Stimulated activated CD8-positive, alpha-beta memory T cell treated with anti-CD3 and anti-CD28 coated beads, Interleukin-15, amount 100 ng/mL, for 1 hour (primary cell): ENCODE data around the gene IL4.
"Not testable (repeated sequence)": the region's sequence is repeated elsewhere in the genome, so short reads cannot be mapped to it uniquely, and the experiment has no call there.

Source experiments
- DNase-seq: peaks from one replicate; pipeline ENCODE4 v3.0.0-alpha.2; 2020; ENCODE audit warnings: low read depth

The IL4 gene

GRCh38 chr5:132673939-132674630 lies at the start of gene IL4:
Gene IL4 (plus strand): TSS chr5:132673989. CDS start chr5:132674051, 62 bp downstream.
- no peak for DNase-seq

DNA sequence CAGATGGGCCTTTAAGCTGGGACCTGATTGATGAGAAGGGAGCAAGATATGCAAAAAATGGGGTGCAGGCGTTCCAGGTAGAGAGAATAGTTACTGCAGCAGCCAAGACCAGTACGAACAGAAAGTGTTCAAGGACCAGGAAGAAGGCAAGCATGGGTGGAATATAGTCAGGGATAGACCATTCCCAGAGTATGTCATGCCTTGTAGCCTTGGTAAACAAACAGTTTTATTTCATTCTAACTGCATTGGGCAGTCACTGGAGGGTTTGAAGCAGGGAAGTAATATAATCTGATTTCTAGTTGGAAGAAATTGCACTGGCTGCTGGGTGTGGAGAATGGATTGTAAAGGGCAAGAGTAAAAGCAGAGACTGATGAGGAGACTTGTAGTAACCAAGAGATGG lies 46.3 kb upstream of the IL4 start:
- DNase-seq = no peak

DNA sequence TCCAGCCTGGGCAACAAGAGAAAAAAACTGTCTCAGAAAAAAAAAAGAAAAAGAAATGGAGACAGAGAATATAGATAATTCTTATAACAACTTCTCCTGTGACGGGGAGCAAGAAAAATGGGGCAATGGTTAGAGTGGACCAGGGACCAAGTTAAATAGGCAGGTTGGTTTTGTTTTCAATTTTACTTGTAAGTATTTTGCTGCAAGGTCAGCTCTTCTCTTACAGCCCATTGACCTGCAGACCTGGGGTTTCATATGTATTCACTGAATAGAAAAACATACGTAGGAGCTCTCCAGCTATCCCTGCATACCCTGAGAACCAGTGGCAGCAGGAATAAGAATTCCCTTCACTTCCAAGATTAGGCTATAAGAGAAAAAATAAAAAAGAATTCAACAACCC lies 45.0 kb upstream of the IL4 start:
- no peak for DNase-seq

DNA sequence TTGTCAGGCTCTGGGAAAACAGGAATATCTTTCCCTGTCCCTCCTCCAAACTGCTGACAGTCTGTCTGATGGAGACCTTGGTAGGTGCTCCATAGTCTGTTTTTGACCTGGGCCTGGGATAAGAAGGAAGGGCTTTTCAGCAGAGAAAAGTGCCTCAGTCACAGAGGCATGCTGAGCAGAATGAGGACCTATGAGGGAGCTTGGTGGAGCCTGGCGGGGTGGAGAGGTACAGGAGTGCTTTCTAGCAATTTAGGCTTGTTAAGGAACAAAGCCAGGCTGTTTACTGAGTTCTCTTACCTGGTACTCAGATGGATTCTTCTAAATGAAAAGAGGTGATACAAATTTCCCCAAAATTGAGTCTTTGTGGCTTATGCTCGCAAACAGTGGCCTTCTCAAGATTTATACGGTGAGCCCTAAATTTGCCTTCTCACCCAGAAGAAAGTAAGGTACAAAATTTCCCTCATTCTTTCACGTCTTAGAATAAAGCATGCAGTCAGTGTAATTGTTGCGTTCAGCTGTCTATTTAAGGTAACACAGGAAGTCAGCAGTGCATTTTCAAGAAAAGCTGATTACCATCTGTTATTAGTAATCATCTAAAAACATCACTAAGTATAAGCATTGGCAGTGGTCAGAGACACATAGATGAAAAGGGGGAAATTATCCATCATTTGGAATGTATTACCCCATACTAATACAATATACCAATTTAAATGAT lies 44.4 kb upstream of the IL4 start:
- DNase-seq = no peak

DNA sequence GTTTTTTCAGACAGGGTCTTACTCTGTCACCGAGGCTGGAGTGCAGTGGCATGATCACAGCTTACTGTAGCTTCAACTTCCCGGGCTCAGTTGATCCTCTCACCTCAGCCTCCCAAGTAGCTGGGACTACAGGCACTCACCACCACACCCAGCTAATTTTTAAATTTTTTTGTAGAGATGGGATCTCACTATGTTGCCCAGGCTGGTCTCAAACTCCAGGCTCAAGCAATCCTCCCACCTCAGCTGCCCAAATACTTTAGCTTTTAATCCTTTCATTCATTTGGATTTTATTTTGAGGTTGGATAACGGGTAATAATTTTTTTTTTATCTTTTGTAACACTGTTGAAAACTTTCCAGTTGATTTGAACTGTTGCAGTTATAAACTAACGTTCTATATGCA lies 40.2 kb upstream of the IL4 start:
- not testable (repeated sequence) for DNase-seq

- no peak for DNase-seq
Observed at GRCh38 chr5:132635873-132636272, 37.9 kb upstream of the IL4 start.

- no peak for DNase-seq
Observed at GRCh38 chr5:132637241-132637640, 36.5 kb upstream of the IL4 start.

DNA sequence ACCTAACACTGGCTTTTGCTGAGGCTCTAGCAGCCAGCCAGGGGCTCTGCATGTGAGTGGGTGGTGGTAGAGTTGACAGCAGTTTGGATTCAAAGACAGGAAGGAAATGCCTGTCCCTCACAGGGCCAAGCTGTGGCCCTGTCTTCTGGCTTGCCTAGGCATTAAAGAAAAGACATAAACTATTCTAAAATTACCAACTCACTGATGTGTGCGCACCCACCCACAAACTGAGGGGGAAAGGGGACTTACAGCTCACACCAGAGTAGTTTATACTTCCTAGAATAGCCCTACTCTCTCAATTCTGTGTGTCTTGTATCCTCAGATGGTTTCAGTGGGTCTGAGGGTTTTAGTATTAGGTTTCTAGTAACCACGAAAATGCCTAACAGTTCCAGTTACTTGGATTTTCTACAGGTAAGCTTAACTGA lies 34.1 kb upstream of the IL4 start:
- no peak for DNase-seq

GRCh38 chr5:132640613-132641012 lies 33.2 kb upstream of the IL4 start:
- no peak for DNase-seq

DNA sequence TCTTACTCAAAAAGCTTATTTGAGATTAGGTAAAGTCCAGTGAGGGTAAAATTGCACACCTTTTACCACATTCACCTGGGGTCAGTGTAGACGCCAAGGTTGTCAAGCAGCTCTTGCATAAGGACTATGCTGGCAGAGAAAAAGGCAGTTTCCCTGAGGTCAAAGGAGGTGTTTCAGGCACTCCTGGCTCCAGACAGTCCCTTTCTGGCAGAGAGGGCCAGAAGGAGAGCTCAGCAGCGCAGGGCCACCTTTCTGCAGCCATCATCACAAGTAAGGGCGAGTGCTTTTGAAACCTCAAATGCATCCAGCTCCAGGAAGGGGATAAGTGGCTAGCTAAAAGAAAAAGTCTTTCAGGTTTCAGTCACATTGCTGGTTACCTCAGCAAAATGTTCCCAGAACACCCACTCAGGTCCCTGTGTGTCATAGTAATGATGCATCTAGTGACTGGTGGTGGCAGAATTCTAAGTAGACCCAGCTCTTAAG lies 32.5 kb upstream of the IL4 start:
- DNase-seq = no peak

- no peak for DNase-seq
Observed at GRCh38 chr5:132641841-132642240, 31.9 kb upstream of the IL4 start.

GRCh38 chr5:132644177-132644576 lies 29.6 kb upstream of the IL4 start:
- DNase-seq = no peak

DNA sequence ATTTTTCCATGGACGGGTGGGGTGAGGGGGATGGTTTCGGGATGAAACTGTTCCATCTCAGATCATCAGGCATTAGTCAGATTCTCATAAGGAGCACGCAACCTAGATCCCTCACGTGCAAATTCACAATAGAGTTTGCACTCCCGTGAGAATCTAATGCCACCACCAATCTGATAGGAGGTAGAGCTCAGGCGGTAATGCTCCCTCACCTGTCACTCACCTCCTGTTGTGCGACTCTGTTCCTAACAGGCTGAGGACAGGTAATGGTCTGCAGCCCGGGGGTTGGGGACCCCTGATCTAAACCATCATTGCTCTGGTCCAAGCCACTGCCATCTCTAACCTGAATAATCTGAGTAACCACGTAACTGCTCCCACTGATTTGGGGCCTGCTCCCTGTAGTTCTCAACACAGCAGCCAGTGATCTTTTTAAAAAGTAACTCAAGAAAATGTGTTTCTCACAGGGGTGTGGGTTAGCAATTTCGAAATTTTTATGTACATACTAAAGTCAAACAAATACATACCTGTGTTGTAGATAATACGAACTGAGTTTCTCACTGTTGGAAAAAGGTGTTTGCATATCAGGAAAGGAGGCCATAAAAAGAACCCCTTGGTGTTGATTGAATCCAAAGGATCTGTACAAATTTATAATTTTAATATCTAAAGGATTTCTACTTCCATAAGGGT lies 27.1 kb upstream of the IL4 start:
- no peak for DNase-seq

- DNase-seq = no peak
Observed at GRCh38 chr5:132647473-132647872, 26.3 kb upstream of the IL4 start.

DNA sequence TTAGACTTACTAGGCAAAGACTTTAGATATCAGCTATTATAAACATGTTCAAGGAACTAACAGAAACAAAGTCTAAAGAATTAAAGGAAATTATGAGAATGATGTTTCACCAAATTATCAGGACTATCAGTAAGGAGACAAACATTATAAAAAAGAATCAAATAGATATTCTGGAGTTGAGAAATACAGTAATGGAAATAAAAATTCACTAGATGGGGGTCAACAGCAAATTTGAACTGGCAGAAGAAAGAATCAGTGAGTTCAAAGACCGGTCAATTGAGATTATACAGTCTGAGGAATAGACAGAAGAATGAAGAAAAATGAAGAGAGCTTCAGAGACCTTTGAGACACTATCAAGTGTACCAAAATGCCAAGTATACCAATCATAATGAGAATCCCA lies 25.4 kb upstream of the IL4 start:
- DNase-seq = no peak

DNA sequence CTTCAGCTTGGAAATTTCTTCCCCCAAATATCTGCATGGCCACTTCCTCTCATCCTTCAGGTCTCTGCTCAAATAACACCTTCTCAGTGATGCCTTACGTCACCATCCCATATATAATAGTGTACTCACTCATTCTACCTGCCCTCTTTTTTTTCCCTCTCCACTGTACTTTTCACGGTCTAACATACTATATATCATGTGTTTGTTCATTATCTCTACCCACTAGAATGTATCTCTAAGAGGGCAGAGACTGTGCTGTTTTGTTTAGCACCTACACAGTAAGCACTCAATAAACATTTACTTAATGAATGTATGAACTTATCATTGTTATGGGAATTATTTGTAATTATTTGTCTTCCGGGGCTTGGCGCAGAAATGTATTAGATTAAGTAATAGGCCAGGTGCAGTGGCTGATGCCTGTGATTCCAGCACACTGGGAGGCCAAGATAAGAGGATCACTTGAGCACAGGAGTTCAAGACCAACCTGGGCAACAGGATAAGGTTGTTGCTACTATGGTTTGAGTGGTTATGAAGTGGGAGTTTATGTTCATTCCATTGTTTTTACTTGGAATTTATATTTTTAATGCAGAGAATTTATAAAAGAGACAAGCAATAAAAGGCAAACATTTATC lies 21.8 kb upstream of the IL4 start:
- DNase-seq = no peak

DNA sequence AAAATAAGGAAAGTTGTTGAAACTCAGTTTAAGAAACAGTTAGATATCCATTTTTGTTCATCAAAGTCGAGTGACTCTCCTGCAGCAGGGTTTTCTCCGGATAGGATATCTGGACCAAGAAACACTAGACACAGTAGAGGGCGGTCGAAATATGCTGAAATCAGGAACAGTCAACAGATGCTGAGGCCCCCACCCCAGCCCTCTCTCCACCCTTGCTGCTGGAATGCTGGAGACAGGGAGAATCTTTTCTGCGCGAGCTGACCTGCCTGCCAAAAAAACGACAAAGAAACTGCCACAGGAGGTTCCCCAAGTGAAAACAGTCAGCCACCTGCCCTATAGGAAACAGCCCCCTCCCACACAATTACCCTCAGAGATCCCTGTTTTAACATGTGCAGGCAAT lies 20.1 kb upstream of the IL4 start:
- no peak for DNase-seq

GRCh38 chr5:132655821-132656773 lies 17.7 kb upstream of the IL4 start:
- DNase-seq = no peak

DNA sequence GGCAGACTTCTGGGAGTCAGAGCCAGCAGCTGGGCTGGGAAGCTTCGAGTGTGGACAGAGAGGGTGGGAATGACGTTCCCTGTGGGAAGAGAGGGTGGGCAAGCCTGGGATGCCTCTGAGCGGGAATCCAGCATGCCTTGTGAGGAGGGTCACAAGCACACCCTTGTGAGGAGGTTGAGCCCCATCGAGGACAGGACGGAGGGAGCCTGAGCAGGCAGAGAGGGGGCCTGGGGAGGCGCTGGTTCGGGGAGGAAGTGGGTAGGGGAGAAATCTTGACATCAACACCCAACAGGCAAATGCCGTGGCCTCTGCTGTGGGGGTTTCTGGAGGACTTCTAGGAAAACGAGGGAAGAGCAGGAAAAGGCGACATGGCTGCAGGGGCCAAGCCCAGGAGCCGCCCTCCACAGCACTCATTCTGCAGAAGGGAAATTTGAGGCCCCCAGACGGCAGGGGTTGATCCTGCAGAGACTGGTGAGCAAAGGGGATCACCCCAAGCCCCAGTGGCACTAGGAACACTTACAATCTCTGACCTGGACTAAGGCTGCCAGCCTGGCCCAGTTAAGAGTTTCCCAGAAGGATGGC lies 16.9 kb upstream of the IL4 start:
- DNase-seq = no peak

GRCh38 chr5:132657676-132658380 lies 16.0 kb upstream of the IL4 start, which contains the start of gene IL13:
Gene IL13 (plus strand): TSS chr5:132658173. CDS start chr5:132658187, 14 bp downstream.
- no peak for DNase-seq
